Stimulated activated CD4-positive, alpha-beta T cell treated with anti-CD3 and anti-CD28 coated beads, Interleukin-15, amount 100 ng/mL, for 1 hour (primary cell): ENCODE data around the gene AR.
"Not testable (repeated sequence)": the region's sequence is repeated elsewhere in the genome, so short reads cannot be mapped to it uniquely, and the experiment has no call there.

ENCODE experiments used
- DNase-seq, 2 donors: peaks; one replicate each; pipeline ENCODE4 v3.0.0-alpha.2; 2020; ENCODE audit warnings: low read depth in 1 of 2, low spot score in 1 of 2

AR gene

GRCh38 chrX:67624325-67624724, 80.5 kb downstream of the AR start:
- no peak for DNase-seq

GRCh38 chrX:67635424-67635823, 91.6 kb downstream of the AR start:
- no peak for DNase-seq

- DNase-seq, result no peak
Observed at GRCh38 chrX:67636532-67636931, 92.7 kb downstream of the AR start.

- DNase-seq, result not testable (repeated sequence)
Observed at GRCh38 chrX:67637293-67637692, 93.5 kb downstream of the AR start.

- no peak for DNase-seq
Observed at GRCh38 chrX:67648361-67648760, 104.5 kb downstream of the AR start.

- no peak for DNase-seq
Observed at GRCh38 chrX:67651437-67652142, 107.8 kb downstream of the AR start.

GRCh38 chrX:67652543-67652942, 108.7 kb downstream of the AR start:
- DNase-seq, result no peak

GRCh38 chrX:67654301-67654700, 110.5 kb downstream of the AR start:
- no peak for DNase-seq

GRCh38 chrX:67665583-67665982, 121.8 kb downstream of the AR start:
- no peak for DNase-seq

- not testable (repeated sequence) for DNase-seq
Observed at GRCh38 chrX:67670717-67671116, 126.9 kb downstream of the AR start.

- DNase-seq, result no peak
Observed at GRCh38 chrX:67673741-67674274, 130.0 kb downstream of the AR start.

GRCh38 chrX:67674741-67675140, 130.9 kb downstream of the AR start:
- no peak for DNase-seq

GRCh38 chrX:67684136-67684535, 140.3 kb downstream of the AR start:
- no peak for DNase-seq

- DNase-seq, result no peak
Observed at GRCh38 chrX:67692246-67692645, 148.4 kb downstream of the AR start.

- no peak for DNase-seq
Observed at GRCh38 chrX:67693928-67694327, 150.1 kb downstream of the AR start.

- no peak for DNase-seq
Observed at GRCh38 chrX:67697452-67697851, 153.6 kb downstream of the AR start.

- DNase-seq, result no peak
Observed at GRCh38 chrX:67700602-67701001, 156.8 kb downstream of the AR start.

GRCh38 chrX:67714004-67714403, 170.2 kb downstream of the AR start:
- DNase-seq, result no peak

GRCh38 chrX:67717571-67717970, 173.8 kb downstream of the AR start:
- no peak for DNase-seq

GRCh38 chrX:67718926-67719325, 175.1 kb downstream of the AR start:
- no peak for DNase-seq

- DNase-seq, result no peak
Observed at GRCh38 chrX:67720344-67720743, 176.5 kb downstream of the AR start.

GRCh38 chrX:67721321-67721720, 177.5 kb downstream of the AR start:
- no peak for DNase-seq
